GM21576 (cell line): ENCODE results near the gene SYTL1.

Source experiments
- ATAC-seq: cut with Tn5 transposase; IDR thresholded peaks from one replicate; pipeline ENCODE4 v1.9.1; 2021; ENCODE audit warnings: mild to moderate bottlenecking, moderate library complexity; ENCODE audit not compliant: unreplicated experiment

The SYTL1 gene

DNA sequence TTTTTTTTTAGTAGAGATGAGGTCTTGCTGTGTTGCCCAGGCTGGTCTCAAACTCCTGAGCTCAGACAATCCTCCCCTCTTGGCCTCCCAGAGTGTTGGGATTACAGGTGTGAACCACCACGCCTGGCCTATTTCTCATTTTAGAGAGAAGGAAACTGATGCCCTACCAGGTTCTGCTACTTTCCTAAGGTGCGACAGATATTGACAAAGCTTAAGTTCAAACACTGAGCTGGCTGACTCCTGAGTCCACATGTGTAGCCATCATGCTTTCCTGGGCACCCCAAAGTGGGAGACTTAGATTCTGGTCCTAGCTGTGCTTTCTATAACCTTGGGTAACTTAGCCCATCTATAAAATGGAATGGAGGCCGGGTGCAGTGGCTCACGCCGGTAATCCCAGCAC lies 25.0 kb upstream of the SYTL1 start:
- ATAC-seq, result no peak

DNA sequence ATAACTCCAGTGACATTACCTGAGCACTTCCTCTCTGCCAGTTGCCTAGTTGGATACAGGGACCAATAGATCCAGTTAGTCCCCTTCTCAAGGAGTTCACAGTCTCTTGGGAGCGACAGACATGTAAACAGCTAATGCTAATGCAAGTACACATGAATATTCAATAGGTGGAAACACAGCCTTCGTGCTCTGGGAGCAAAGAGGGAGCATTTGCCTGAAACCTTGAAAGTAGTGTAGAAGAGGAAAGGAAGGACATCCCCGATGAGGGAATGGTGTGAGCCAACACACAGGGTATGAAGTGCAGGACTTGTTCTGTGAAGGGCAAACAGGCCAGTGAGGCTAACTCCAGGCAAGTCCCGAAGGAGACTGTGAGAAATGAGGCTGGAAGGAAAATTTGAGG lies 23.7 kb upstream of the SYTL1 start:
- ATAC-seq, result no peak

DNA sequence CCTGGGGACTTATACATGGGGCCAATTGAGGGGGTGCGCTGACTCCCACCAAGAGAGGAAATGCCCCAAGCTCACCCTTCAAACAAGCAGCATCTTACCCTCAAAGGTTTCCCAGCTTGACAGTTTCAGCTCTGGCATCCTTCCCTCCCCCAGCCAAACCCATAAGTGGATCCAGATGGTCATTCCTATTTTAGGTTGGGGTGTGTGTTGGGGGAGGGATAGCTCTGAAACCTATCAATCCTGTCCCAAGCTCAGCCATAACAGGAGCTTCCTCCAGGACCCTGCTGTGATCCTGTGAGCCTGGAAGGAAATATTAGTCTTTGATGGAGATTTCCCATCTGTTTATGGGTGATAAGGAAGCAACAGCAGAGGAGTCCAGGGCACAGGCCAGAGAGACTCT lies 23.2 kb upstream of the SYTL1 start:
- ATAC-seq, result no peak

GRCh38 chr1:27321813-27322568 lies 19.8 kb upstream of the SYTL1 start, which contains the start of gene TMEM222:
Gene TMEM222, plus strand, starts transcription at chr1:27322163. Its CDS starts 35 bp downstream, at chr1:27322198.
- peak; percentile 88 for ATAC-seq

GRCh38 chr1:27322569-27323240 lies 19.1 kb upstream of the SYTL1 start:
- no peak for ATAC-seq

DNA sequence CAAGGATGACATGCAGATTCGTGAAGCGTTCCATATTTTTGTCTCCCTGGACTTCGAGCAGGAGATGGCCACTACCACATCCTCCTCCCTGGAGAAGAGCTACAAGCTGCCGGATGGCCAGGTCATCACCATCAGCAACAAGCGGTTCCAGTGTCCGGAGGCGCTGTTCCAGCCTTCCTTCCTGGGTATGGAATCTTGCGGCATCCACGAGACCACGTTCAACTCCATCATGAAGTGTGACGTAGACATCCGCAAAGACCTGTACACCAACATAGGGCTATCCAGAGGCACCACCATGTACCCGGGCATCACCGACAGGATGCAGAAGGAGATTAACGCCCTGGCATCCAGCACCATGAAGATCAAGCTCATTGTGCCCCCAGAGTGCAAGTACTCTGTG lies 16.5 kb upstream of the SYTL1 start:
- no peak for ATAC-seq

DNA sequence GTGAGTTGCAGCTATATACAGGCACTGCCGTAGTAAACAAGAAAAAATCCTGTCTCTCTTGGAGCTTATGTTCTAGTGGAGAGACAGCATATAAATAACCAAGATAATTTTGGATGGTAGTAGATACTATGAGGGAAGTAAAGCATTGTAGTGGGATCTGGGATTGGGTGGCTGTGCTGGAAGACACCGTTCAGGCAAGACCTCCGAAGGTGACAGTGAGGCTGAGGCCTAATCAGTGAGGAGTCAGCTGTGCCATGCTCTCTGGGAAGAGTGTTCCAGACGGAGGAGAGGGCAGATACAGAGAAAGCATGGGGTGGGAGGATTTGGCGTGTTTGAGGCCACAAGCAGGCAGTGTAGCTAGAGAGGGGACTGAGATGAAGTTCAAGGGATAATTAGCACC lies 13.9 kb upstream of the SYTL1 start:
- ATAC-seq, result no peak

DNA sequence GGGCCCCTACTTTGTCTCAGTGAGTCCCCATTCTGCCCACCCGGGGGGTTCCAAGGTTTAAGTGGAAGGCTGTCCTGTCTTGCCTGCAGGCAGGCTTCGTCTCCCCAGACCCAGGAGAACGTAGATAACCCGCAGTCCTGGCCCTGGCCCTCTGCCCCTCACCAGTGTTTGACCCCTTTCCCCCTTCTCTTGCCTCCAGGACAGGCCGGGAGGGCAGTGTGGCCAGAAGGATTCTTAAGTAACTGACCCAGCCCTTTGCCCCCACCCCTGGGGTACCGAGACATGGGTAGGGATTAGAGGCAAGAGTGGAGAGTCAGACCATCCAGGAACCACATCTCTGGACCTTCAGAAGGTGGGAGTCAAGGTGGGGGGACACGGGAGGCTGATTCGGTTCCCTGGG lies 11.0 kb upstream of the SYTL1 start:
- no peak for ATAC-seq

GRCh38 chr1:27331426-27331825 lies 10.4 kb upstream of the SYTL1 start:
- ATAC-seq, result no peak

DNA sequence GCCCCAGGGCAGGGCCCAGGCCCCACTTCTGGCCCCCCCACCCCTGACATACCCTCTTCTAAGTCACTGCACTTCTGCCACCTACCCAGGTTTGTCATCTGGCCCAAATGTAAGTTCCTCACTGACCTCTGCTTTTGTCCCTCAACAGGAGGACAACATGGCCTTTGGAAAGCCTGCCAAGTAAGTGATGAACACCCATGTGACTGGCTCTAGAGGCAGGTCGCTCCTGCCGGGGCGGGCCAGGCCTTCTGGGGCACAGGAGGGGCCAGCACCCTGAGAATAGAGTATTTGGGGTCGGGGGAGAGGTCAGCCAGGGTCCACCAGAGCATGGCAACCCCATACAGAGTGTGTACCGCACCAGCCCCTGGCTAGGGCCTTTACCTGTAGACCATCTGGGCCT lies 9.9 kb upstream of the SYTL1 start:
- no peak for ATAC-seq

DNA sequence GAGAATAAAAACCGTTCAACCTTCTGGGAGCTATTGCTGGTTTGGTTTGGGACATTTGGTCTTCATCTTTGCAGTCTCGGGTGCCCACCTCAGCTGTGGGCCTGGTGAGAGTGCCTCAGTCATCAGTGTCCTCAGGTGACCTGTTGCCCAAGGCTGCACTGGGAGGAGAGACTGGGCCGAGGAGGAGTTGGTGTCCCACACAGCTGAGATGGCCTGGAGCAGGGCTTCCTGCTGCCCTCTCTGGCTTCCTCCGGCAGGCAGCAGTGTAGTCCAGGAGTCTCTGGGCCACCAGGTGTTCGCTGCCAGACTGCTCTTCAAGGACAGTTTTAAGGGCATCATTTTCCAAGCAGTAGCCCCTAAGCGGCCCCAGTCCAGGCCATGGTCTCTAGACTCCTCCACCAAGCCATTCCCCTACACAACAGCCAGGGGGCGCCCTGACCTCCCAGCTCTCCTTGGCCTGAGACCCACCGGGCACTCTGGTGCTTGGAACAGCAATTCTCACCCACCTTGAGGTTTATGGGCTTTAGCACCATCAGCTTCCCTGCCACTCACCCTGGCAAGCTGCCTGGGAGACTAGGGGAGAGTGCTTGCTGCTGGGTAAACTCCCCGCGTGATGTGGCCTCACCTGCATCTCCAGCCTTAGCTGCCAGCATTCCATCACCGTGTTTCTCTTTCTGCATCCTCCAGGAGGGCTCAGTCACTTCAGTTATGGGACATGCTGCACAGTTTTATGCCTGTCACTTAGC lies 9.1 kb upstream of the SYTL1 start:
- ATAC-seq, result no peak

DNA sequence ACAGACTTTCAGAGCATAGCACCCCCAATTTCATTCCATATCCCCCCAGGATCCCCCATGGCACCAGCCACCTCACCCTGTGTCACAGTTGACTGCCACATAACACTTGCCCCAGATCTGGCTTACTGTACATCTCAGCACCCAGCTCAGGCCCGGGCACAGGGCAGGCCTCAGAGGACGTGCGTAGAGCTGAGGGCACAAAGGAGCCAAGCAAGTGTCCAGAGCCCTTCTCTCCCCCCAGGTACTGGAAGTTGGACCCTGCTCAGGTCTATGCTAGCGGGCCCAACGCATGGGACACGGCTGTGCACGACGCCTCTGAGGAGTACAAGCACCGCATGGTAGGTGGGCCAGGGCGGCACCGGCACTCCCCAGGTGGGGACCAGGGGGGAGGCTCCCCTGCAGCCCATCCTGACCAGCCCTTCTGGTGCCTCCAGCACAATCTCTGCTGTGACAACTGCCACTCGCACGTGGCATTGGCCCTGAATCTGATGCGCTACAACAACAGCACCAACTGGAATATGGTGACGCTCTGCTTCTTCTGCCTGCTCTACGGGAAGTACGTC lies 8.0 kb upstream of the SYTL1 start:
- no peak for ATAC-seq

GRCh38 chr1:27335506-27336422 lies 6.1 kb upstream of the SYTL1 start:
- no peak for ATAC-seq

- no peak for ATAC-seq
Measured at GRCh38 chr1:27336756-27337155, 5.1 kb upstream of the SYTL1 start.

- no peak for ATAC-seq
Measured at GRCh38 chr1:27338751-27339150, 3.1 kb upstream of the SYTL1 start.

GRCh38 chr1:27339213-27339612 lies 2.6 kb upstream of the SYTL1 start:
- no peak for ATAC-seq

DNA sequence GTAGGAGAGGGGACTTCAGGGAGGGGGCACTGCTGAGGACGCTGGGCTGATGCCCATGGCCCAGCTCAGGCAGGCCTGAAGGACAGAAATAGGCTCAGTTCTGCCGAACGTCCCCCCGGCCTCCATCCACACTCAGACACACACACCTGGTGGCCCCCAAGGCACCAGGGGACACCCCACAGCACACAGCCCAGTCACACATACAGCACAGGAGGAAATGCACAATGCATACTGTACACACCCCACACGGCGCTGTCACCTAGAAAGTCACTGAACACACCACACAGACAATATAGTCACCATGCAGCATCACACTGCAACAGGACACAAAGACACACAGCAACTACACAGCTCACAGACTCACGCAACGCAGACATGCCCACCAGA lies 562 bp downstream of the SYTL1 start:
- peak; percentile 14 for ATAC-seq

DNA sequence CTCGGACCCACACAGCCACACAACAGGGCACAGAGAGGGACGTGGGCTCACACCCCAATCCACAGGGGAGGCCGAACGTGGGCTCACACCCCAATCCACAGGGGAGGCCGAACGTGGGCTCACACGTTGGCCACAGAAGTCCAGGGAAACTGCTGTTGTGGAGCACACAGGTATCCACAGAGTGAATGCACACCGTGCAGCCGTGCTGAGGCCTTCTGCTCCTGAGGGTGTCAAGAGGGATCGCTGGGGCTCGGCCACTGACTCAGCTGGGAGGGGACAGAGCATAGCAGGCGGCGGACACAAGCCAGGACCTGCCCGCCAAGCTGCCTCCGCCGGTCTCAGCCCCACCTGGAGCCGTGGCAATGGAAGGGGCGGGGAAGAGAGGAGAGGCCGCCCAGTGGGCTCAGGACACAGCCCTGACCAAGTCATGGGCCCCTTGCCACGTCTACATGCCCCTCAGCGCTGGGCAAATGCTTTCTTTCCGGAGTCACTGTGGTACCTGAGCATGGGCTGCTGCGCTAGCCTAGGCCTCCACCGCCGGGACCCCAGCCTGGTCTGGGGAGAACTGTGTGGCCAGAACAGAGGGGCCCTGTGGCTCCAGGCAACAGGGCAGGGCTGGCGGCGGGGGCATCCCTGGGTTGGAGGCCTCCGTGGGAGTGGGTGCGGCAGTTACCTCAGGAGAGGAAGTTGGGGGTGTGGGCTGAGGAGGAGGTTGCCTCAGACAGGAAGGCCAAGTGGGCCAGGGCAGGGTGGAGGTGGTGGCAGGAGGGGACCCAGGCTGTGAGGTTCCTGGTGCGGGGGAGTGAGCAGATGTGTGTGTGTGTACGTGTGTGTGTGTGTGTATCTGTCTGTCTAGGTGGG lies 1.2 kb downstream of the SYTL1 start:
- ATAC-seq, result peak; percentile 32

GRCh38 chr1:27343639-27344025 lies 1.8 kb downstream of the SYTL1 start:
- no peak for ATAC-seq

GRCh38 chr1:27345272-27345671 lies 3.5 kb downstream of the SYTL1 start:
- ATAC-seq, result no peak
